ENCODE data around the gene MLLT10. TPM values are rescaled to one million over a fixed set of nuclear protein-coding genes. Genes with fewer than 3 reads are reported as not detected.

MLLT10 gene
- total and polyA plus RNA-seq, 12 donors, result 15.8 to 49.1 (median 29.8) TPM

- peaks cover 17 to 19% of the 10 kb centered on the region in 2 donors for H3K4me1 ChIP-seq (replicated peaks in 1 of 2)
- no peak for DNase-seq
- WGBS, 4 donors, result 88 to 93% (median 93%) methylated on average over 3 of the region's 3 CpGs
- H3K4me3 ChIP-seq, result no peak overlapping the region
- no peaks in the 10 kb centered on the region for H3K27me3 ChIP-seq
- intact Hi-C loops (cut with DNase I), result no loop called here
- no peaks in the 10 kb centered on the region for H3K36me3 ChIP-seq (replicated peaks in 1 of 2)
- H3K27ac ChIP-seq, result no peak overlapping the region
- no peaks in the 10 kb centered on the region for H3K9me3 ChIP-seq (replicated peaks in 1 of 3)
- TF ChIP-seq POLR2A (IDR thresholded peaks at IDR 0.05), result no peak
Measured at GRCh38 chr10:21681156-21681555, 147.1 kb downstream of the MLLT10 start.

- Histone ChIP-seq H3K4me3 (no peak overlapping the region), H3K27ac (no peak overlapping the region), H3K4me1 (replicated peaks in 1 of 2) (peaks cover 0 to 7% of the 10 kb centered on the region in 2 donors), H3K9me3 (replicated peaks in 1 of 3) (no peaks in the 10 kb centered on the region), H3K27me3 (no peaks in the 10 kb centered on the region), H3K36me3 (replicated peaks in 1 of 2) (no peaks in the 10 kb centered on the region)
- intact Hi-C loops (cut with DNase I), result no loop called here
- WGBS, 4 donors, result 95 to 97% (median 95%) methylated on average over 3 of the region's 3 CpGs
- TF ChIP-seq POLR2A (IDR thresholded peaks at IDR 0.05), result no peak
- TF ChIP-seq CTCF (IDR thresholded peaks at IDR 0.05), result no peak
- no peak for DNase-seq
Measured at GRCh38 chr10:21687266-21688008, 153.4 kb downstream of the MLLT10 start.

- no peaks in the 10 kb centered on the region for H3K9me3 ChIP-seq (replicated peaks in 1 of 3)
- H3K36me3 ChIP-seq (replicated peaks in 1 of 2), result no peaks in the 10 kb centered on the region
- TF ChIP-seq CTCF (IDR thresholded peaks at IDR 0.05) (no peak), POLR2A (IDR thresholded peaks at IDR 0.05) (no peak)
- H3K4me3 ChIP-seq, result no peak overlapping the region
- intact Hi-C loops (cut with DNase I), result no loop called here
- H3K27me3 ChIP-seq, result no peaks in the 10 kb centered on the region
- H3K27ac ChIP-seq, result no peak overlapping the region
- DNase-seq, result no peak
- H3K4me1 ChIP-seq (replicated peaks in 1 of 2), result peaks cover 0 to 7% of the 10 kb centered on the region in 2 donors
Measured at GRCh38 chr10:21688009-21688332, 153.9 kb downstream of the MLLT10 start.

- TF ChIP-seq POLR2A (IDR thresholded peaks at IDR 0.05), result no peak
- intact Hi-C loops (cut with DNase I), result no loop called here
- no peak overlapping the region for H3K27ac ChIP-seq
- H3K27me3 ChIP-seq, result no peaks in the 10 kb centered on the region
- H3K36me3 ChIP-seq (replicated peaks in 1 of 2), result no peaks in the 10 kb centered on the region
- no peaks in the 10 kb centered on the region for H3K9me3 ChIP-seq (replicated peaks in 1 of 3)
- H3K4me3 ChIP-seq, result no peak overlapping the region
- H3K4me1 ChIP-seq (replicated peaks in 1 of 2), result peaks cover 0 to 7% of the 10 kb centered on the region in 2 donors
- WGBS, 4 donors, result 90 to 98% (median 94%) methylated on average over 1 of the region's 1 CpG
- no peak for DNase-seq
Measured at GRCh38 chr10:21688870-21689269, 154.8 kb downstream of the MLLT10 start.

GRCh38 chr10:21689881-21690280, 155.8 kb downstream of the MLLT10 start:
- Histone ChIP-seq H3K4me3 (no peak overlapping the region), H3K4me1 (replicated peaks in 1 of 2) (peaks cover 0 to 7% of the 10 kb centered on the region in 2 donors), H3K9me3 (replicated peaks in 1 of 3) (no peaks in the 10 kb centered on the region), H3K27ac (no peak overlapping the region), H3K27me3 (no peaks in the 10 kb centered on the region), H3K36me3 (replicated peaks in 1 of 2) (no peaks in the 10 kb centered on the region)
- DNase-seq, result no peak
- intact Hi-C loops (cut with DNase I), result no loop called here
- TF ChIP-seq CTCF (IDR thresholded peaks at IDR 0.05) (no peak), POLR2A (IDR thresholded peaks at IDR 0.05) (no peak)

Measured in adrenal gland (tissue), 12 donors.